Measurements from ENCODE around the gene SEMA3F. TPM values are rescaled to one million over a fixed set of nuclear protein-coding genes. Genes with fewer than 3 reads are reported as not detected.
A peak's percentile ranks its signal among the peaks of the same experiment; 100 is the strongest.

SEMA3F gene
- total and polyA plus RNA-seq, 2 of the 4 experiments (the other 2 are of a cell fraction): 7.3 to 23.3 TPM

DNA sequence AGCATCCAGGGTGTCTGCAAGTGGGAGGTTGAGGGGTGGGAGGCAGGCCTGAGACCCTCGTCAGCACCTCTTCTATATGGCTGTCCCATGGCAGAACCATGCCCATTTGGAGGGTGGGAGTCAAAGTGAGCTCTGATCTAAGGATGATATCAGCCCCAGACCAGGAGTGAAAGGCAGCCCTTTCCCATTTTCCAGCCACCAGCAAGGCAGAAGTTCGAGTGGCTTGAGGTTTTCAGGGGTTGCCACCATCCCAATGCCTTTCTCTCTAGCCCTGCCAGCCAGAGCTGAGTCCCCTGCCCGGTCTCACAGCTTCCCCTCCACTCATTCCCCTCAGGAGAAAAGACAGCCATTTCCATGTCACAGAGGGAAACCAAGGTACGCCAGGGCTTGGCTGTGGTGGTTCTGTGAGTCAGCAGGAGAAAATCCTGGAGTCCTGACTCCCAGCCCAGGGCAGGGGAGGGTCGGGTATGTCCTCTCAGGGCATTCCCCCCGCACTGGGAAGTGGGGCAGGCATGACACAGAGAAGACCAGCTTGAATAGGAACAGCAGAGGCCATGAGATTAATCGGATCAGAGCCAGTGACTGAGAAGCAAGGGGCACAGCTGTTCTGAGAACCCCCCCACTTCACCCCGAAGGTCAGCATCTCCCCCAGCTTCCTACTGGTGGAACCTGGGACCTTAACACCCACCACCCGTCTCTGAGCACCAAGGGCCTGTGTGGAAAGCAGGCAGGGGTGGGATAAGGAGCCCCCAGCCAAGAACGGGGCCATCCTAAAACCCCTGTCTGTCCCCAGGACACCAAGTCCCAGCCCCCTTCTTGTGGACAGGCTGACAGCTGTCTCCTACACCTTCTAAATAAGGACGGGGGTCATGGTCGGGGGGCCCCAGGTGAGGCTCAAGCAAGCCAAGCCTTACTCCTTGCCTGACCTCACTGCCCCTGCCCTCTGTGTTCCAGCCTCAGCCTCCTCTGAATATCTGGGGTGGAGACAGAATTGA is 49.0 kb downstream of the SEMA3F start:
- H4K20me1 ChIP-seq (ENCODE audit: insufficient read depth, low read length): no peaks in the 10 kb centered on the region; the same call in 1 of the 2 replicates
- peaks cover 2% of the 10 kb centered on the region; the same call in 1 of the 2 replicates for H3K4me1 ChIP-seq (ENCODE audit: control insufficient read depth, insufficient read depth, low read length)
- no peak overlapping the region for H3K23ac ChIP-seq (ENCODE audit: low read depth, low read length)
- no peak overlapping the region for H3K14ac ChIP-seq (replicated peaks; ENCODE audit: low read depth, low read length)
- no peak overlapping the region; the same call in 1 of the 2 replicates for H3K4me2 ChIP-seq (ENCODE audit: low read depth, low read length)
- H3K27me3 ChIP-seq (ENCODE audit: control insufficient read depth, insufficient read depth, low read length): peaks cover 69% of the 10 kb centered on the region
- no peak overlapping the region for H2AK5ac ChIP-seq (ENCODE audit: low read depth, low read length)
- no TSS peak for BruUV-seq (replicated peaks)
- dilution Hi-C loops (cut with HindIII; ENCODE audit: low sequenced_read_pairs, unreplicated experiment): no loop called here
- no peaks in the 10 kb centered on the region for H3K9me1 ChIP-seq (ENCODE audit: insufficient read depth, low read length)
- intact Hi-C loops (cut with micrococcal nuclease): no loop called here
- H3K79me1 ChIP-seq (ENCODE audit: low read depth in 1 of 2, low read length in 2 of 2): no peaks in the 10 kb centered on the region
- no peak overlapping the region for H3K4me3 ChIP-seq (ENCODE audit: insufficient read depth, low read depth, low read length)
- ChIA-PET CTCF (interaction anchor here (0.5 to 1.4 kb wide), 2 partner anchors 23 to 29 kb away, joined by 5 to 6 read pairs; no protein-coding TSS in a partner anchor), POLR2A (ENCODE audit: unreplicated experiment) (no interaction called here)
- H4K91ac ChIP-seq (ENCODE audit: insufficient read depth, low read depth, low read length): no peak overlapping the region
- no peak overlapping the region for H3K9ac ChIP-seq (ENCODE audit: low read depth, low read length)
- no peak for TF ChIP-seq NFE2L2 (IDR thresholded peaks at IDR 0.05; ENCODE audit: low read depth, low read length)
- H4K5ac ChIP-seq (ENCODE audit: low read depth, low read length): no peak overlapping the region
- in situ Hi-C loops (cut with MboI; ENCODE audit: low sequenced_read_pairs): no loop called here
- no peak overlapping the region for H3K56ac ChIP-seq (ENCODE audit: extremely low read depth, insufficient read depth, low read length)
- no peaks in the 10 kb centered on the region for H3K9me3 ChIP-seq (ENCODE audit: control insufficient read depth, insufficient read depth, low read length)
- H3K18ac ChIP-seq (ENCODE audit: low read depth, low read length): no peak overlapping the region
- no peak overlapping the region for H2AFZ ChIP-seq (replicated peaks; ENCODE audit: low read length, poor library complexity)
- H2BK5ac ChIP-seq (ENCODE audit: low read depth, low read length, poor library complexity, severe bottlenecking): no peak overlapping the region
- no peaks in the 10 kb centered on the region for H3K36me3 ChIP-seq (ENCODE audit: control insufficient read depth, insufficient read depth, low read length)
- H3K4ac ChIP-seq (ENCODE audit: low read depth, low read length): no peak overlapping the region
- H2BK120ac ChIP-seq (ENCODE audit: low read depth, low read length): no peak overlapping the region
- H2BK20ac ChIP-seq (ENCODE audit: low read depth, low read length): no peak overlapping the region
- no peak overlapping the region for H2BK15ac ChIP-seq (ENCODE audit: low read depth, low read length)
- H2AK9ac ChIP-seq (replicated peaks; ENCODE audit: low read depth, low read length, poor library complexity): peak overlapping the region; percentile 13
- no peak overlapping the region for H3K27ac ChIP-seq (ENCODE audit: insufficient read depth, low read length)
- WGBS, 2 experiments (ENCODE audit: extremely low coverage in 2 of 2, insufficient read length in 1 of 2): 20% methylated on average over 1 of the region's 12 CpGs; no CpG with 5 or more reads in 1 of the 2 experiments
- ATAC-seq (ENCODE audit: low read depth) (no peak), DNase-seq (no peak)
- no peak overlapping the region for H4K8ac ChIP-seq (ENCODE audit: low read depth in 2 of 2, low read length in 2 of 2)
